WTC11 (cell line): Measurements from ENCODE around the gene ANKIB1.

Experiments
- ESRRA ChIP-seq: sonication (generic); formaldehyde crosslinking; IDR thresholded peaks from 2 replicates; pipeline ENCODE4 v1.8.1; 2022; ENCODE audit warnings: mild to moderate bottlenecking, missing genetic modification reagents, borderline replicate concordance
- NR2C2 ChIP-seq: sonication (generic); formaldehyde crosslinking; IDR thresholded peaks from 2 replicates; pipeline ENCODE4 v1.8.0; 2022; ENCODE audit warnings: mild to moderate bottlenecking, missing genetic modification reagents
- TEAD4 ChIP-seq: sonication (generic); formaldehyde crosslinking; IDR thresholded peaks from 2 replicates; pipeline ENCODE4 v1.8.0; 2022; ENCODE audit warnings: mild to moderate bottlenecking, missing genetic modification reagents
- ZNF263 ChIP-seq: sonication (generic); formaldehyde crosslinking; IDR thresholded peaks from 2 replicates; pipeline ENCODE4 v1.8.1; 2022; ENCODE audit warnings: low read depth, mild to moderate bottlenecking, moderate library complexity, missing genetic modification reagents
- TF ChIP-seq, protein P1 (sequence below): sonication (generic); formaldehyde crosslinking; IDR thresholded peaks from 2 replicates; pipeline ENCODE4 v1.8.1; 2022; ENCODE audit warnings: low read depth, mild to moderate bottlenecking, moderate library complexity, missing genetic modification reagents, borderline replicate concordance
- TF ChIP-seq, protein P2 (sequence below): fragments of 200-600 bp; IDR thresholded peaks from 2 replicates; pipeline ENCODE4 v1.8.0; 2022; ENCODE audit warnings: antibody characterized with exemption
- TF ChIP-seq, protein P3 (sequence below): sonication (generic); formaldehyde crosslinking; IDR thresholded peaks from 2 replicates; pipeline ENCODE4 v1.8.0; 2023; ENCODE audit warnings: mild to moderate bottlenecking, missing genetic modification reagents
- TF ChIP-seq, protein P4 (sequence below): sonication (generic); formaldehyde crosslinking; IDR thresholded peaks from 2 replicates; pipeline ENCODE4 v1.8.1; 2022; ENCODE audit warnings: mild to moderate bottlenecking, moderate library complexity, missing genetic modification reagents
- TF ChIP-seq, protein P5 (sequence below): fragments of 250-450 bp; sonication (Bioruptor Pico); IDR thresholded peaks from 2 replicates; pipeline ENCODE4 v1.9.0; 2021; ENCODE audit warnings: mild to moderate bottlenecking, borderline replicate concordance
- TF ChIP-seq, protein P6 (sequence below): sonication (generic); formaldehyde crosslinking; IDR thresholded peaks from 2 replicates; pipeline ENCODE4 v1.8.0; 2022; ENCODE audit warnings: mild to moderate bottlenecking, missing genetic modification reagents

DNA sequence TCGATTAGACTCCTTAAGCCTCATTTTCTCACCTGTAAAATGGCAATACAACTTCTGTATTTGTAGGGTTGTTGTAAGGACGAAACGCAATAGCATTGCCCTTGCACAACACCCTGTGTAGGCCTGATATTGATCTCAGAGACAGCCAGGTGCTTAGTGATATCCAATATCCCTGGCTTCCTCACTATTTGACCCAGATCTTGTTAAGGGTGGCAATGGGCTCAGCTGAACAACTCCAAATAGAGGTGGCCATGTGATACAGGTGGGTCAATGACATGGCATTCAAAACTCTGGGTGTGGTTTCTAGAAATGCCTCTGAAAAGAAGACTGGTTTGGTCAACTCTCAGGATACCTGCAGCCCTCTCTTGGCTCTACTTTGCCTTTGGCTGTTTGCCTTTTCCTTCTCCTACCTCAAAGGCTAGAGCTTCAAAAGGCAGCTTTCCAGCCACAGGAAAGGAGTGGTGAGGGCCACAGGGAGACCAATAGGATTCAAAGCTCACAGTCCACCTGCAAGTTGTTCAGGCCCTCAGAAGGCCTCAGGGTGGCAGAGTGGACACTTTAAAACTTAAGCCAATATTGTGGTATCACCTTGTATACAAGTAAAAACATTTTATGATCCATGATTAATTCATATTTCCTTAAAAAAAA lies 186.6 kb downstream of the ANKIB1 start:
- TF ChIP-seq, protein P1, sequence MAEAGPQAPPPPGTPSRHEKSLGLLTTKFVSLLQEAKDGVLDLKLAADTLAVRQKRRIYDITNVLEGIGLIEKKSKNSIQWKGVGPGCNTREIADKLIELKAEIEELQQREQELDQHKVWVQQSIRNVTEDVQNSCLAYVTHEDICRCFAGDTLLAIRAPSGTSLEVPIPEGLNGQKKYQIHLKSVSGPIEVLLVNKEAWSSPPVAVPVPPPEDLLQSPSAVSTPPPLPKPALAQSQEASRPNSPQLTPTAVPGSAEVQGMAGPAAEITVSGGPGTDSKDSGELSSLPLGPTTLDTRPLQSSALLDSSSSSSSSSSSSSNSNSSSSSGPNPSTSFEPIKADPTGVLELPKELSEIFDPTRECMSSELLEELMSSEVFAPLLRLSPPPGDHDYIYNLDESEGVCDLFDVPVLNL (CRISPR knock-in tag) = no peak
- TF ChIP-seq, protein P2, sequence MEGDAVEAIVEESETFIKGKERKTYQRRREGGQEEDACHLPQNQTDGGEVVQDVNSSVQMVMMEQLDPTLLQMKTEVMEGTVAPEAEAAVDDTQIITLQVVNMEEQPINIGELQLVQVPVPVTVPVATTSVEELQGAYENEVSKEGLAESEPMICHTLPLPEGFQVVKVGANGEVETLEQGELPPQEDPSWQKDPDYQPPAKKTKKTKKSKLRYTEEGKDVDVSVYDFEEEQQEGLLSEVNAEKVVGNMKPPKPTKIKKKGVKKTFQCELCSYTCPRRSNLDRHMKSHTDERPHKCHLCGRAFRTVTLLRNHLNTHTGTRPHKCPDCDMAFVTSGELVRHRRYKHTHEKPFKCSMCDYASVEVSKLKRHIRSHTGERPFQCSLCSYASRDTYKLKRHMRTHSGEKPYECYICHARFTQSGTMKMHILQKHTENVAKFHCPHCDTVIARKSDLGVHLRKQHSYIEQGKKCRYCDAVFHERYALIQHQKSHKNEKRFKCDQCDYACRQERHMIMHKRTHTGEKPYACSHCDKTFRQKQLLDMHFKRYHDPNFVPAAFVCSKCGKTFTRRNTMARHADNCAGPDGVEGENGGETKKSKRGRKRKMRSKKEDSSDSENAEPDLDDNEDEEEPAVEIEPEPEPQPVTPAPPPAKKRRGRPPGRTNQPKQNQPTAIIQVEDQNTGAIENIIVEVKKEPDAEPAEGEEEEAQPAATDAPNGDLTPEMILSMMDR = no peak
- TF ChIP-seq NR2C2 (no peak), ESRRA (CRISPR knock-in tag) (no peak), TEAD4 (CRISPR knock-in tag) (no peak), ZNF263 (no peak)
- TF ChIP-seq, protein P3, sequence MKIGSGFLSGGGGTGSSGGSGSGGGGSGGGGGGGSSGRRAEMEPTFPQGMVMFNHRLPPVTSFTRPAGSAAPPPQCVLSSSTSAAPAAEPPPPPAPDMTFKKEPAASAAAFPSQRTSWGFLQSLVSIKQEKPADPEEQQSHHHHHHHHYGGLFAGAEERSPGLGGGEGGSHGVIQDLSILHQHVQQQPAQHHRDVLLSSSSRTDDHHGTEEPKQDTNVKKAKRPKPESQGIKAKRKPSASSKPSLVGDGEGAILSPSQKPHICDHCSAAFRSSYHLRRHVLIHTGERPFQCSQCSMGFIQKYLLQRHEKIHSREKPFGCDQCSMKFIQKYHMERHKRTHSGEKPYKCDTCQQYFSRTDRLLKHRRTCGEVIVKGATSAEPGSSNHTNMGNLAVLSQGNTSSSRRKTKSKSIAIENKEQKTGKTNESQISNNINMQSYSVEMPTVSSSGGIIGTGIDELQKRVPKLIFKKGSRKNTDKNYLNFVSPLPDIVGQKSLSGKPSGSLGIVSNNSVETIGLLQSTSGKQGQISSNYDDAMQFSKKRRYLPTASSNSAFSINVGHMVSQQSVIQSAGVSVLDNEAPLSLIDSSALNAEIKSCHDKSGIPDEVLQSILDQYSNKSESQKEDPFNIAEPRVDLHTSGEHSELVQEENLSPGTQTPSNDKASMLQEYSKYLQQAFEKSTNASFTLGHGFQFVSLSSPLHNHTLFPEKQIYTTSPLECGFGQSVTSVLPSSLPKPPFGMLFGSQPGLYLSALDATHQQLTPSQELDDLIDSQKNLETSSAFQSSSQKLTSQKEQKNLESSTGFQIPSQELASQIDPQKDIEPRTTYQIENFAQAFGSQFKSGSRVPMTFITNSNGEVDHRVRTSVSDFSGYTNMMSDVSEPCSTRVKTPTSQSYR (CRISPR knock-in tag) = no peak
- TF ChIP-seq, protein P4, sequence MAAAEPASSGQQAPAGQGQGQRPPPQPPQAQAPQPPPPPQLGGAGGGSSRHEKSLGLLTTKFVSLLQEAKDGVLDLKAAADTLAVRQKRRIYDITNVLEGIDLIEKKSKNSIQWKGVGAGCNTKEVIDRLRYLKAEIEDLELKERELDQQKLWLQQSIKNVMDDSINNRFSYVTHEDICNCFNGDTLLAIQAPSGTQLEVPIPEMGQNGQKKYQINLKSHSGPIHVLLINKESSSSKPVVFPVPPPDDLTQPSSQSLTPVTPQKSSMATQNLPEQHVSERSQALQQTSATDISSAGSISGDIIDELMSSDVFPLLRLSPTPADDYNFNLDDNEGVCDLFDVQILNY (CRISPR knock-in tag) = no peak
- TF ChIP-seq, protein P5, sequence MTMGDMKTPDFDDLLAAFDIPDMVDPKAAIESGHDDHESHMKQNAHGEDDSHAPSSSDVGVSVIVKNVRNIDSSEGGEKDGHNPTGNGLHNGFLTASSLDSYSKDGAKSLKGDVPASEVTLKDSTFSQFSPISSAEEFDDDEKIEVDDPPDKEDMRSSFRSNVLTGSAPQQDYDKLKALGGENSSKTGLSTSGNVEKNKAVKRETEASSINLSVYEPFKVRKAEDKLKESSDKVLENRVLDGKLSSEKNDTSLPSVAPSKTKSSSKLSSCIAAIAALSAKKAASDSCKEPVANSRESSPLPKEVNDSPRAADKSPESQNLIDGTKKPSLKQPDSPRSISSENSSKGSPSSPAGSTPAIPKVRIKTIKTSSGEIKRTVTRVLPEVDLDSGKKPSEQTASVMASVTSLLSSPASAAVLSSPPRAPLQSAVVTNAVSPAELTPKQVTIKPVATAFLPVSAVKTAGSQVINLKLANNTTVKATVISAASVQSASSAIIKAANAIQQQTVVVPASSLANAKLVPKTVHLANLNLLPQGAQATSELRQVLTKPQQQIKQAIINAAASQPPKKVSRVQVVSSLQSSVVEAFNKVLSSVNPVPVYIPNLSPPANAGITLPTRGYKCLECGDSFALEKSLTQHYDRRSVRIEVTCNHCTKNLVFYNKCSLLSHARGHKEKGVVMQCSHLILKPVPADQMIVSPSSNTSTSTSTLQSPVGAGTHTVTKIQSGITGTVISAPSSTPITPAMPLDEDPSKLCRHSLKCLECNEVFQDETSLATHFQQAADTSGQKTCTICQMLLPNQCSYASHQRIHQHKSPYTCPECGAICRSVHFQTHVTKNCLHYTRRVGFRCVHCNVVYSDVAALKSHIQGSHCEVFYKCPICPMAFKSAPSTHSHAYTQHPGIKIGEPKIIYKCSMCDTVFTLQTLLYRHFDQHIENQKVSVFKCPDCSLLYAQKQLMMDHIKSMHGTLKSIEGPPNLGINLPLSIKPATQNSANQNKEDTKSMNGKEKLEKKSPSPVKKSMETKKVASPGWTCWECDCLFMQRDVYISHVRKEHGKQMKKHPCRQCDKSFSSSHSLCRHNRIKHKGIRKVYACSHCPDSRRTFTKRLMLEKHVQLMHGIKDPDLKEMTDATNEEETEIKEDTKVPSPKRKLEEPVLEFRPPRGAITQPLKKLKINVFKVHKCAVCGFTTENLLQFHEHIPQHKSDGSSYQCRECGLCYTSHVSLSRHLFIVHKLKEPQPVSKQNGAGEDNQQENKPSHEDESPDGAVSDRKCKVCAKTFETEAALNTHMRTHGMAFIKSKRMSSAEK = no peak
- TF ChIP-seq, protein P6, sequence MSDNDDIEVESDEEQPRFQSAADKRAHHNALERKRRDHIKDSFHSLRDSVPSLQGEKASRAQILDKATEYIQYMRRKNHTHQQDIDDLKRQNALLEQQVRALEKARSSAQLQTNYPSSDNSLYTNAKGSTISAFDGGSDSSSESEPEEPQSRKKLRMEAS (CRISPR knock-in tag) = no peak
